T1000 (cell line): ENCODE data around the gene KIAA0040.

ENCODE experiments used
- DNase-seq: peaks from one replicate; lab custom pipeline; 2025; ENCODE audit warnings: mixed read lengths; lab: John Stamatoyannopoulos, UW

Gene KIAA0040

DNA sequence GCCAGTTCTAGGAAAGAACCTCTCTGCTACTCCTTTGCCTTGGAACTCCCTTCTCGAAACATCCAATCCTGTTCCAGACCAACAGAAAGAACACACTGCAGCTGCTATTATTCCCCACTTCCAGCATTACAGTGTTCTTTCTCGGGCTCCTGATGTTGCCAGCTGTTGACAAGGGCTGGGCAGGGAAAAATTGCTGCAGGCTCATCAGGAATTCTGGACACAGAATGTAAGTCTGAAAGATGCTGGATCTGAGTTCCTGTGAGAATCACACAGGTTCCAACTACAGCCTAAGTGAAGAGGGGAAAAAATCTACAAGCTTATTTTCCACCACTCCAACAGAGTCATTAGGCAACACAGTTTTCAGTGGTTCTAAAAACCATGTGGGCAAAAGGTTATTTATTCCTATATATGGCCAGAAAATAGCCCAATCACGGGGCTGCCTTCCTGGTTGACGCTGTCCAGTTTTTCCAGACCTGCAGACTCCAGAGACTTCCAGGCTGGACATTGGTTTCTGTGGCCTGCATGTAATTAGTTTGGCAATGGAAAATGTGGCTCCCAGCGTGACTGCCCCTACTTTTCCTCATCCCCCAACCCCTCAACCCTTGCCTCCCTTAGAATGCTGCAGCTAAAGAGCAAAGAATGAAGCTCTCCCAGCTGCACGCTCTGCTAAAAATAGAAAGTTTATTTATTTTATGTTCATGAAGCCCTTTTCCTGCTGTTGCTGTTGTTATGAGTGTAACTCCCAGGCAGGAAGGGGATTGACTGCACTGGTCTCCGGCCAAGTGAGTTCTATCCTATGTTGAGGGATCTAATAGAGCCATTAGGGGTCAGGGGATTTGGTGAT is 8.3 kb upstream of the KIAA0040 start:
- DNase-seq: no peak

DNA sequence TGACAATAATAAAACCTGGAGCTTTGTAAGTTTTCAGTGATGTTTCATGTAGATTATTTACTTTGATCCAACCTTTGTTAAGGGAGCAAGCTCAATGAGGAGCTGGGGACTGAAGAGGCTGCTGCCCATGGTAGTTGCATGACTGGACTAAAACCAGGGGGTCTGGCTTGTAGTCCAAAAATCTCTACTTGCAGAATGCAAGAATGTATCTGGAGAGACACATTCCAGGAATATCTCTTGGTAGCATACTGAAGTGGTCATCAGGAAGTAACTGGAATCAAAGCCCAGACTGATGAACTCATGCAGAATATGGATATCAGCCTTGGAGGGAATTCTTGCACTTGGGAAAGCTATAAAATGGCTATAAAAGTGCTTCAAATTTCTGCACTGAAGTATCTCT is 5.8 kb upstream of the KIAA0040 start:
- DNase-seq: no peak

DNA sequence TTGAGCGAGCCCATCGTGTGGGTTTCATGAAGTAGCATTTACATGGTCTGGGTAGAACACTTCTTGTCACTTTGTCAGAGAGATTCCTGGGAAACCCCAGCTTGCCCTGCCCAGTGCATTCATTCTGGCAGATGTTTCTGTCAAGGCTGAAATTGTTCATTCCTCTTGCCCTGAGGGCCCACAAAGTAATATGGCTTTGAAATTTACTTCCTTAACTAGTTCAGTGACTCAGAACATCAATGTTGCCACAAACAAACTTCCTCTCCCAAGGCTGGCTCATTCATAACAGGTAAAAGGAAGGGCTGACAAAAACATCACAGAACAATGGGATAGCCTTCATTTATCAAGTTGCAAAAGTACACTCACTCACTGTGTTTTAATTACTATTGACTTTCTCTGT is 5.0 kb upstream of the KIAA0040 start:
- DNase-seq: peak; percentile 7

DNA sequence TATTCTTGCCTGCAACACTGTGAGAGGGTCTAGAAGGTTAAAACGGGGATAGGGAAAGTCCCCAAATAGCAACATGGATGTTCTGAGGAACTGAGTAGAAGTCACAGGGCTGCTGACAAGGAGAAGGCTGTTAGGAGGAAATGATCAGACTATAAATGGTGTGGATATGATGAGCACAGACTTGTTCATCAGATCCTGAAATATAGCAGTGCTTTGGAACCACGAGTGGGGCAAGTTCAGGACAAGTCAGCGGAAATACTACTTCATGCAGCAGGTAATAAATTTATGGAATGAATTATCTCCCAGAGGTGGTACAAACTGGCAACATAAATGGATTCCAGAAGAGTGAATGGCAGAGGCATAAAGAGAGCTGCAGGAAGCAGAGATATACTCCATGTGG is 3.2 kb upstream of the KIAA0040 start:
- no peak for DNase-seq

DNA sequence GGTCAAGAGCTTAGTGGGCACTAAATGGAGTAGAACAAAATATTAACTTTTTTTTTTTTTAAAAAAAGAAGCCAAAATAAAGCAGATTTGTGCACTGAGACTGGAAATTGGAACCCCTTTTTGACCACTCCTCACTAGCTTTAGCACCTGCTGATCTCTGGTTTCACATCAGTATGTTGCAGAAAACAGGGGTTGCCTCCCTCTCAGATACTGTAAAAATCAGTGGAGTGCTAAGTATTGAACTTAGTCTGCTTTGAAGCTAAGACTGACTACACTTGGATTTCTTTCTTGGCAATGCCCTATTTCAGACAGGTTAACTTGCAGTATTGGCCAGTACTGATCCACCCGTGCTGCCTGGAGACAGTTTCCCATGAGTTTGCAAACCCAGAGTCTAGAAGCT is 2.7 kb upstream of the KIAA0040 start:
- no peak for DNase-seq

DNA sequence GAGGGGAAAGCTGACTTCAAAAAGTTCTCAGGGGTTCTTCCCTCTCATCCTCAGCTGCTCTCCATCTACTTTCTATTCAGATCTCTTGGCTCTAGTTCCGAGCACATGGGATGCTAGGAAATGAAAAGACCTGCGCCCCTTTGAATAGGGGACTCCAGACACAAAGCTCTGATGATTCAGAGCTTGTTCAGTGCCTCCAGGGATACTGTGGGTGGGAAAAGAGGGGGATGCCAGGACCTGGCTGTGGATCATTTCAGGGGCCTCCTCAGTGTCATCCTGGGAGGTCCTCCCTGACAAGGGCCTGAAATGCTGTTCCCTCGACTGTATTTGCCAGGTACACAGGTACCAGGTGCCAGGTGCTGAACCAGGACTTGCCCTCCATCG is 943 bp upstream of the KIAA0040 start:
- no peak for DNase-seq

DNA sequence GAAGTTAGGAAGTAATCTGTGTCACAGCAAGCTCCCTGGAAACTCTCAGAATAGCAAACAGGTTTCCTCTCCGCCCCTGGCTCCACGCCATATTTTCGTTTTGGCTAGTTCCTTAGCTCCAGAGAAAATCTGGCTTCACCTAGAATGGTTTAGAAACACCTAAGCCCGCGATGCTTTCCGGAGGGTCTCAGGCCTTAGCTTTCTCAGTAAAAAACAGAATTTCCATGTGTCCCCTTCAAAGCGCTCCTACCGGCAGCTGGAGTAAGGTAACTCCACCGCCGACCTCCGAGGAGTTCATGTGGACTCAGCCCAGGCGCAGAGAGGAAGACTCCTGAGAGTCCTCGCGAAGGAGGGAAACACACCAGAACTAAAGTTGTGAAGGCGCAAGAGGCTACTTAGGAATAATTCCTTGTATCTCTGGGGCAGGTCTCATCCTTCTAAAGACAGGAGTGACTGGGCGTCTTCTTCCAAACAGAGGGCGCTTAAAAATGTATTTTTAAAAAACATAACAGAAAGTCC is 406 bp downstream of the KIAA0040 start:
- no peak for DNase-seq

DNA sequence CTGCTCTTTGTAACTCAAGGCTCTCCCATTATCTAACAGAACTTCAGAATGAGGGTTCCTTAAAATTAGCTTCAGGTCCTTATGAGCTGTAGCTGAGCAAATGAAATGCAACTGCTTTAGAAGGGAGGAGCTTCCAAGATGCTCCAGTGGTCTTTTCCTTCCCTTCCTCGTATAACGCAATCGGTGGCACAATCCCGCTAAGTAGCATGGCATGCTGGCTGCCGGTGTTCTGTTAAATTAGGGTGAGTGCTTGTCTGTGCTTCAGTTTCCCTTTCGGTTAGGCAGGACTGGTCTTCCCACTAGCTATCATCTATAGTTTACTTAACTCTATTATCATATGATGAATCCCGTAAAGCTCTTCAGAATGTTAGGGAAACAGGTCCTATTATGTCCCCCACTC is 917 bp downstream of the KIAA0040 start:
- no peak for DNase-seq

DNA sequence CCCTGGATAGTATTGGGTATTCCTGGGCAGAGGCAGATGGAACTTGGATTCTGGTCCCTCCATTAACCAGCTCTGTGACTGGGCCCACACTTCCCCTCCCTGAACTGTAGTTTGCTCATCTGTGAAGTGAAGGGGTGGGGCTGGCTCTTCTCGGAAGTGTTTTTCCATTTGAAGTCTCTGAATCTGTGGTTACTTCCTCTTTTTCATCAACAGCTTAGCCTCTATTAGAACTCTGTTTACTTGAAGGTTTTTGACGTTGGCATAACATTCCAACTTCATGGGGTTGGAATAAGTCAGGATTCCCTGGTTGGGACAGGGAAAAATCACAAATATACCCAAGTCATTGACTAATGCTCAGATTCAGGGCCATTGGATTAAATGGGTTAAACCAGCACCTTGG is 3.6 kb downstream of the KIAA0040 start:
- no peak for DNase-seq

DNA sequence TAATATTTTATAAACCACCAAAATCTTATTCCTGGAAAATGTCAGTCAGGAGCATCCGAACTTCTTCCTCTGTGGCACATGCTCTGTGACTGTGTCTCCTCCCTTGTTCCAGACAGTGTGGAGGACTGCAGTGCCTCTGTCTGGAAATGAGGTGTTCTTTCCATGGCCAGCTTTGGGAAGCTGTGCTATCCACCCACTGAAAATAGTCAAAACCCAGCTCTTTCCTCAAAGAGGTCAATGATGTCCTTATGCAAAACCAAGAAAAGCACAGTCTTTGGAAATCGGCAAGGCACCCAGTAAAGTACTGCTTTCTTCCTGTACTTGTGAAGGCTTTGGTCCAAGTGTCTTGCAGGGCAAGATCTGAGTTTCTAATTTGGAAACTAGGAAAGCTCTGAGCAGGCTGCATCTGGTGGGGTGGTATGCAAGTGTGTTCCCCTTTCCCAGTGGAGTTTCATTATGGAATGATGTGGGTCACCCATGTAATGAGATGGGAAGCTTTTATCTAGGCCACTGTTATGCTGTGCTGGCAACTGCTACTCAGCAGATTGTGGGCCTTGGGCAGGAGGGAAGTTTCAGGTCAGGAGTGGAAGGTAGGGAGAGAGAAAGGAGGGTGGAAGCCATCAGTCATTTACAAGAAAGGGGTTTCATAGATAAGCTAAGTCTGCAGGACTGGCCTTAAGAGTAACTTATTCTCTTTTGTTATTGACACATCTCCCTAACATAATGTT is 6.0 kb downstream of the KIAA0040 start:
- DNase-seq: no peak

DNA sequence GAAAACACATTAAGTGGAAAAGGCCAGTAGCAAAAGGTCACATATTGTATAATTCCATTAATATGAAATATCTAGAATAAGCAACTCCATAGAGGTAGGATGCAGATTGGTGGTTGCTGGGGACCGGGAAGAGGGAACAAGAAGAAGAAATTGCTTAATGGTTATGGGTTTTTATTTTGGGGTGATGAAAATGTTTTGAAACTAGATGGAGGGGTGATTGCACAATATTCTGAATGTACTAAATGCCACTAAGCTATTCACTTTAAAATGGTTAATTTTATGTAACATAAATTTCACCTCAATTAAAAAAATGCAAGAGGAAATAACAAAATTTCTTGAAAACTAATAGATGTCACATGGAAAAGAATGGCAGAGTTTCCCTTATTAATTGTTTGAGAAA is 6.7 kb downstream of the KIAA0040 start:
- DNase-seq: no peak

DNA sequence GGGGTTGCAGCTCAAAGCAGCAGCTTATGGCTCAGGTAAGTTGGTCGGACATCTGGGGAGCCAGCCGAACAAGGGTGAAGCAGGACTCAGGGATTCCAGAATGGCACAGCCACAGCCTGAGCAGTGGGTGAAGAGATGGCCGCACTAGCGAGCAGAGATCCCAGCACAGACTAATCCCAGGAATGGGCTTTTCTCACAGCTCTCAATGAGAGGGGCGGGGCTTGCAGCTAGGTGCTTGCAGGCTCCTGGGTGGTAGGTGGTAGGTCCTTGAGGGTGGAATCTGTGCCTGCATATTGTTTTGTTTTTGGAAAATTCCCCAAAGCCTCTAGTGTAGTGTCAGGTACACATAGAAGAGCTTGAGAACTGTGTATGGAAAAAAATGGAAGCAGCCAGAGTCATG is 9.0 kb downstream of the KIAA0040 start:
- DNase-seq: no peak

DNA sequence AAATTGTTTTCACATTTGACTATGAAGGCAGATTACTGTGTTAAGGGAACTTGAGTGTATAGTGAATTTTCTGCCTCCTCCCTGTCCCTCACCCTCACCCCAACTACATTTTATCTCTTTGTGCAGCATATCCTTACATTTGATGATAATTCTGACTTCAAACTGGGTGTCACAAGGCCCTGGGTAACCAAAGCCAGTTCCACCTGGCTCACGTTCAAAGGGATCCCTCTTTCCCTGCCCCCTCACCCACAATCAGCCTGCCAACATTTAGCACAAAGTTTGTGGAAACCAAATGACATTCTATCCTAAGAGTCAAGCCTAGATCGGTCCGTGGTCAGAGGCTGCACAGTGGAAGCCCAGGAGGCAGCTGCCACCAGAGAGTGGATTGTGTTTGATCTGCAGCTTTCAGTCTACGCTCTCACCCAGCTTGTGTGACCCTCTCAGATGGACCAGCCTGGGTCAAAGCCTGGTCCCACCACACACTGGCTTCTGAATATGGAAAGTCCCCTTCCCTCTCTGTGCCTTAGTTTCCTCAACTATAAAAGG is 10.3 kb downstream of the KIAA0040 start:
- DNase-seq: no peak

DNA sequence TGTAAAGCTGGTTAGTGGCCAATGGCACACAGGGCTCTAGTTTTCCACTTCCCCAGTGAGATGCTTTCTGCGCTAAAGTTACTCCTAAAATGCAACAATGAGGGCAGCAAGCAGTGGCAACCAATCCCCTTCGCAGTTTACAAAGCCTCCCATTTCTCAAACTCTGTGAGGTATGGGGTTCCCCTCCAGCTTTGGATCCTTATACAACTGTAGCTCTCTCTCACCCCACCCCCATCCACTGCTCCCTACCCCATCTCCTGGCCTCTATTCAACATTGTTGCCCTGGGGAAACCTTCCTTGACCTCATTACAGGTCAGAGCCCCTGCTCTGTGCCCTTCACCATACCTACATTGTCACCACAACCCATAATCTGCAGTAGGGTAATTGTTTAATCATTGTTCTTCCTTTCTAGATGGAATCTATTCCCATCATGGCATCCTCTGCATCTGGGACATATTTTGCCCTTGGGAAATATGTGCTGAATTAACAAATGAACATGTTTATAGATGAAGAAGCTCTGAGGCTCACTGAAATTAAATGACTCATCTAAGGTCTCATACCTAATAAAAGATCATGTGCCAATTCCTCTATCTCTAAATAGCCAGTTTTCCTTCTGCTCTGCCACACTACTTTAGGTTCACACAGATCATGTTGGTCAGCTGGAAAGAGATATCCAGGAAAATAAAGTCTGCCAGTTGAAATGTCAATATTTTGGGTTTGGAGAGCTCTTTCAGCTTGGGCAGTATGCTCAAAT is 12.6 kb downstream of the KIAA0040 start:
- DNase-seq: no peak

DNA sequence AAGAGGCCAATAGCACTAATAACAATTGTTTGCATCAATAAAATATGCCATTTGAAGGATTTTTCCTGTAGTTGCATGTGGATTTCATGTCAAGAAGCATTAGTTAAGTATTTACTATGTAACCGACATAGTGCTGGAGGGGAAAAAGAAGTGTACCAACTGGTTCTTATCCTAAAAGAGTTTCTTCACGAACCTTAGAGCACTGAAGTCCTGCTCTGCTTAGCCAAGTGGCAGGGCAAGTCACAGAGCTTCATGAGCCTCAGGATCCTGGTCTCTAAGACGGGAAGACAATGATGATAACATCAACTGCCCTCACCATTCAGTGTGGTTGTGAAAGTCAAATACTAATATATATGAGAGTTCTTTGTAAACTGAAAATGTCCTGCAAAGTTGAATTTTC is 14.1 kb downstream of the KIAA0040 start:
- DNase-seq: no peak

DNA sequence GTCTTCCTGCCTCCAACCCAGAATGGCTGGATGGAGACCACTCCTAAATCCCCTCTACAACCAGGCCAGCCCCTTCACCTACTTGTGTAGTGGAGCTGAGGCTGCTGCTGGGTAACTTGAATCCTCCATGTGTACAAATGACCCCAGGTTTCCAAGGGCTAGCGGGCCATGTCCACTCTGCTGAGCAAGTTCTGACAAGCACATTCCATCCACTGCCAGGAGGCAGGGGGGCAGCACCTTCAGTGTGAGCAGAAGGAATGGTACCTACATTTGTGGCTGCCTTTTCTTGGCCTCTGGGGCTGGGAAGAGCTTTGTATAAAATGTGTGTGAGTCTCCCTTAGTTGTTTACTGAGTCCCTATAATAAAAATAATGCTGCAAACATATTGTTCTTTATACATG is 14.5 kb downstream of the KIAA0040 start:
- no peak for DNase-seq

DNA sequence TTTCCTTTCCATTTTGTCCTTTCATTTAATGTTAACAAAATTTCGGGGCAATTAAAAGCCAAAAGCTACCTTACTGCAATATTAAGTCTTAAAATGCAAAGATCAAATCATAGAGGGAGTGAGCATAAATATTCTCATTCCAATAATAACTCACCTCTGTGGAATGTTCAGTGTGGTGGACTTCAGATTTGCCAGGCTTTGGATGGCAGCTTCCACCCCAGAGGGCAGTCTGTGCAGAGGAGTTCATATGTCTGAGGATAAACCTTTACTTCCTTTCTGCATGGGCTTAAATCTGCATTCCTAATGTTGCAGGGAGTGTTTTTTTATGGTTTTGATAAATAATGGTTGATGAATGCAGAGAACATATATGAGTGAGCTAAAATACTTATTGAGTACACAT is 16.3 kb downstream of the KIAA0040 start:
- DNase-seq: no peak

DNA sequence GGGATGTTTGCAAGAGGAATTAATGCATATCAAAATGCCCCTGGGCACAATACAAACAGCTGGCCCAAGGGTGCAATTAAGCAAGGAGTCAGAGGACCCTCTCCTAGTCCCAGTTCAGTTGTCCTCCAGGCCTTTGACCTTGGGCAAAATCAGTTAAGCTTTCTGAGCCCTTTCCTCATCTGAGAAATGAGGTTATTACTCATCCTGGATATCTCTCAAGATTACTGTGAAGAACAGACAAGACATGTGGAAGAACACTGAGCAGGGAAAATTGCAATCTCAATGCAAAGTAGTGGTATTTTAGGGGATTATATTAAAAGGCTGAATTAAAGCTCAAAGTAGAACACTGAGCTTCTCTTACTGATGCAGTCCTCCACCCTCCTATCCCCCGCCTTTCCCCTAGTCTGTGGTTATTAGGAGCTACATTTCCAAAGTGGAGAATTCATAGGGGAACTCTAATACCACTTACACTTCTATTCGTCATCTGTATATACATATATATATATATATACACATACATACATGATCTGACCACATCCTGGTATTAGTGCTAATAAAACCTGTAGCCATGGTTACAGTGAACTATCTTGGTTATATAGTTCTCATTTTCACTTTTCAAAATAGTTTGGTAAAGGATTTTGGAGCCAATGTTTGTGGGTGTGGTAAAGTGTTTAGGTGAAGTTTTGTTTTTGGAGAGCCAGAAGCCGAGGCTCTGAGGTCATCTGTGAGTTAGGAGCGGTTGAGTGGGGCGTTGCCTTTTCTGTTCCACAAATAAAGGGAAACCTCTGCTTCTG is 18.1 kb downstream of the KIAA0040 start:
- no peak for DNase-seq

DNA sequence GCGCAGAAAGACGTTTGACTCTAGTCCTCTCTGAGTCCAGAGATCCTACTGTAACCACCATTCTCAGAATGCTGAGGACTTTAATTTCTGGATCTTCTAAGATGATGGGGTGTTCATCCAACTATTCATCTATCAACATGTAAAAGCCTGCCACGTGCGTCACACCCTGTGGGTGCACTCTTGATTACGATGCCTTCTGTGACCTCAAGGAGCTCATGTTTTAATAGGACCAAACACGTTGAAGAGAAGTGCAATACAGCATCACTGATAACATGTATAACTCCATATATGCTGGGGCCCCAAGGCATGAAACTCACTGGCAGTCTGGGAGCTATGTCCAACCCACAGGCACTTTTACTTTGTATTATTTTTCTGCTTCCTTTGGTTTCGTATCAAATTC is 19.0 kb downstream of the KIAA0040 start:
- no peak for DNase-seq

DNA sequence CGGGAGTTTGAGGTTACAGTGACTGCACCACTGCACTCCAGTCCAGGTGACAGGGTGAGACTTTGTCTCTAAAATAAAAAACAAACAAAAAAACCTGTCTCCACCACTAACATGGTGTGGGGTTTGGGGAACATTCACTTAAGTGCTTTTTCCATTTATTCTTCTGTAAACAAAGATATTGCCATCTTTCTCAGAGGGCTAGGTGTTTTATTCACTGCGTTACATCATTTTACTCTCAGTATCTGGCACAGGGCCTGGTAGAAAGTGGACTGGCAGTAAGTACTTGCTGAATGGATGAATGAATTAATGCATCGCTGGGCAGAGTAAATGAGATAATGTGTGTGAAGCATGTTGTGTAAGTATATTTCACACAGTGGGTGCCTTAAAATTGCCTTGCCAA is 20.1 kb downstream of the KIAA0040 start:
- no peak for DNase-seq
